ENCODE results near the gene SNTN.
"Not testable (repeated sequence)": the region's sequence is repeated elsewhere in the genome, so short reads cannot be mapped to it uniquely, and the experiment has no call there.

The SNTN gene

DNA sequence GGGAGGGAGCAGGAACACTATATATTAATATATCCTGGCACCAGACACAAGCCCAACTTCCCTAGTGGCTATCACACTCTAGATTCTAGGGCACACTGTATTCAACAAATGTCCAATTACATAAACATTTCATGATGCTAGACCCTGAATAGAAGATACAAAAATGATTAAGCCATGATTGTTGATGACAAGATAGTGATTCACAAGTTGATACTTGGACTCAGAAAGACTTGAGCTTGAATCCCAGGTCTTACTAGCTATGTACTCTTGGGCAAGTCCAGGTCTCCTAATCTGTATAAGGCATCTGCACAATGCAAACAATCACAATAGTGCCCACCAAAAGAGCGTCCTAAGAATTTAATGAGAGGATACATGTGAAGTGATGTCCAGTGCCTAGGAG, 10.0 kb upstream of the SNTN start:
- Histone ChIP-seq H3K4me1 (ENCODE audit: insufficient read depth, low read length) (peaks cover 10% of the 10 kb centered on the region), H3K4me3 (ENCODE audit: low read length) (no peak overlapping the region), H3K27ac (ENCODE audit: low read depth, low read length) (no peak overlapping the region), H3K9me3 (ENCODE audit: insufficient read depth, low read depth, low read length) (no peaks in the 10 kb centered on the region), H3K27me3 (ENCODE audit: insufficient read depth, low read length) (no peaks in the 10 kb centered on the region), H3K36me3 (ENCODE audit: insufficient read depth, low read length) (no peaks in the 10 kb centered on the region), H3K9ac (ENCODE audit: low read depth, low read length) (no peak overlapping the region)
- no CpG with 5 or more reads among the region's 1 CpG for WGBS

DNA sequence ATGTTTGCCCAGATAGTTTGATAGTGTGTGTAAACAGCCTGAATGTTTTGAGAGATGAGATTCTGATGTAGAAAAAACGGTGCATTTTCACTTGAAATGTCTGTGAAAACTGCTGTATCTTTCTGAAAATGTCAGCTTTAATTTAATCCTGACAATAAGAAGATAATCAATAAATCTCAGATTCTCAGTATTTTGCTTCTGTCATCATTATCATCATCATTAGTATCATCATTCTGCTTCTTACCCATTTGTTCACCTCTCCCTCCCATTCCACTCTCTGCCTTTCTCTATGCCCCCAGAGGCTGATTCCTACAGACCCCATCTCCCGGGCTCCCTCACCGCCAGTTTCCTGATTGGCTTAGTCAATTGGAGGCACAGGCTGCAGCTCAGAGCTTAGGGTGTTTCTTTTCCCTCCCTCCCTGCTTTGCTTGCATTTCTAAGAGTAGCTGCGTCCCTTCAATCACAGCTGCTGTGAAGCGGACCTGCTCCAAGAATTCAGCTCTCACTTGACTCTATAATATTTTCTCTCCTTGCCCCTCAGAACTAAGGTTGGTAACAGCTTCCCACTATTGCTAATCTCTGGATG, 8.2 kb upstream of the SNTN start:
- peak overlapping the region; percentile 67 for H3K4me3 ChIP-seq (ENCODE audit: low read length)
- H3K4me1 ChIP-seq (ENCODE audit: insufficient read depth, low read length): peaks cover 10% of the 10 kb centered on the region
- no peaks in the 10 kb centered on the region for H3K36me3 ChIP-seq (ENCODE audit: insufficient read depth, low read length)
- no peak overlapping the region for H3K27ac ChIP-seq (ENCODE audit: low read depth, low read length)
- H3K9ac ChIP-seq (ENCODE audit: low read depth, low read length): no peak overlapping the region
- 44% methylated on average over 5 of the region's 5 CpGs for WGBS
- no peaks in the 10 kb centered on the region for H3K9me3 ChIP-seq (ENCODE audit: insufficient read depth, low read depth, low read length)
- no peaks in the 10 kb centered on the region for H3K27me3 ChIP-seq (ENCODE audit: insufficient read depth, low read length)

DNA sequence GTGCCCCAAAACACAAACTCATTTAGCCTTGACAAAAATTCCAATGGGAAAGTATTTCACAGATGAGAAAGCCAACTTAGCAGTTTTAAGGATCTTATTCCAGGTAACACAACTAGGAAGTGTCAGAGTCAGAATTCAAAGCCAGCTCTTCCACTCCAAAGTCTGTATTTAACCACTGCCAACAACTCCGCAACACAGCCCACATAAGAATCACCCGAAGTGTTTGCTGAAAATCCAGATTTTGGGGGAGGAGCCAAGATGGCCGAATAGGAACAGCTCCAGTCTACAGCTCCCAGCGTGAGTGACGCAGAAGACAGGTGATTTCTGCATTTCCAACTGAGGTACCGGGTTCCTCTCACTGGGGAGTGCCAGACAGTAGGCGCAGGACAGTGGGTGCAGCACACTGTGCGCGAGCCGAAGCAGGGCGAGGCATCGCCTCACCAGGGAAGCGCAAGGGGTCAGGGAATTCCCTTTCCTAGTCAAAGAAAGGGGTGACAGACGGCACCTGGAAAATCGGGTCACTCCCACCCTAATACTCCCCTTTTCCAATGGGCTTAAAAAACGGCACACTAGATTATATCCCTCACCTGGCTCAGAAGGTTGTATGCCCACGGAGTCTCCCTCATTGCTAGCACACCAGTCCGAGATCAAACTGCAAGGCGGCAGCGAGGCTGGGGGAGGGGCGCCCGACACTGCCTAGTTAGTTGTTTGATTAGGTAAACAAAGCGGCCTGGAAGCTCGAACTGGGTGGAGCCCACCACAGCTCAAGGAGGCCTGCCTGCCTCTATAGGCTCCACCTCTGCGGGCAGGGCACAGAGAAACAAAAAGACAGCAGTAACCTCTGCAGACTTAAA, 7.3 kb upstream of the SNTN start:
- not testable (repeated sequence) for H3K9me3 ChIP-seq (ENCODE audit: insufficient read depth, low read depth, low read length); H3K27ac ChIP-seq (ENCODE audit: low read depth, low read length); H3K27me3 ChIP-seq (ENCODE audit: insufficient read depth, low read length); H3K4me1 ChIP-seq (ENCODE audit: insufficient read depth, low read length); H3K36me3 ChIP-seq (ENCODE audit: insufficient read depth, low read length)
- H3K9ac ChIP-seq (ENCODE audit: low read depth, low read length): peak overlapping the region; percentile 66
- H3K4me3 ChIP-seq (ENCODE audit: low read length): peak overlapping the region; percentile 67
- 8% methylated on average over 25 of the region's 25 CpGs for WGBS

DNA sequence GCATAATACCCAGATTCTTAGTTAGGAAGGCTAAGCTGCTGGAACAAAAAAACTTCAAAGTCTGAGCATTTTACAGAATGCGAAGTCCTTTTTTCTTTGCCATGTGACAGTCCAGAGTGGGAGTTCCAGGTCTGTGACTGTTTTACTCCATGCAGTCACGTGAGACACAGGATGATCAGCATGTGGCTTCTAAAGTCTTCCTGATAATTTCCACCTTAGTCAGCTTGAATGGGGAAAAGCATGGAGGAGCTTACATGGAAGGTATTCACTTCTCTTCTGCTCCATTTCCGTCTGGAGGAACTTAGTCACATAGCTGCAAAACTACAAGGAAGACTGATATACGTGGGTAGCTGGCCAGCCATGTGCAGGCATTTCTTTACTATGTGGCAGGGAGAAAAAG, 1.7 kb downstream of the SNTN start:
- Histone ChIP-seq H3K9me3 (ENCODE audit: insufficient read depth, low read depth, low read length) (no peaks in the 10 kb centered on the region), H3K4me3 (ENCODE audit: low read length) (no peak overlapping the region), H3K36me3 (ENCODE audit: insufficient read depth, low read length) (no peaks in the 10 kb centered on the region), H3K27ac (ENCODE audit: low read depth, low read length) (no peak overlapping the region), H3K9ac (ENCODE audit: low read depth, low read length) (no peak overlapping the region), H3K4me1 (ENCODE audit: insufficient read depth, low read length) (no peaks in the 10 kb centered on the region), H3K27me3 (ENCODE audit: insufficient read depth, low read length) (no peaks in the 10 kb centered on the region)
- WGBS: 87% methylated on average over 4 of the region's 4 CpGs

DNA sequence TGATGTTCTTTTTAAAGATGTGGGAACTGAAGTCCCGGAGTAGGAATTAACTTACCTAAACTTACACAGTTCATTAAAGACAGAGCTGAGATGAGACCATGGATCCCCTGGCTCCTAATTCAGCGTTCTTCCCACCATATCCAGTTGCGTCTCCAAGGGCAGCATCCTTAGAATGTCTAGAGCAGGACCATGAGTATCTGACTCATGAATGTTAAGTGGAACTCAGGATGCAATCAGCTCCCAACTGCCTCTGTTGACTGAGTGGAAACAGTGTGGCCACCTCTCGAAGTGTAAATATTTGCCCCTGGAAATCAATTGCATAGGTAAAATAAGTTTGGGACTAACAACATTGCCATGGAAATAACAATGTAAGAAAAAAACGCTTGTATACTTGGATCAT, 2.5 kb downstream of the SNTN start:
- 91% methylated on average over 5 of the region's 5 CpGs for WGBS
- H3K4me3 ChIP-seq (ENCODE audit: low read length): no peak overlapping the region

DNA sequence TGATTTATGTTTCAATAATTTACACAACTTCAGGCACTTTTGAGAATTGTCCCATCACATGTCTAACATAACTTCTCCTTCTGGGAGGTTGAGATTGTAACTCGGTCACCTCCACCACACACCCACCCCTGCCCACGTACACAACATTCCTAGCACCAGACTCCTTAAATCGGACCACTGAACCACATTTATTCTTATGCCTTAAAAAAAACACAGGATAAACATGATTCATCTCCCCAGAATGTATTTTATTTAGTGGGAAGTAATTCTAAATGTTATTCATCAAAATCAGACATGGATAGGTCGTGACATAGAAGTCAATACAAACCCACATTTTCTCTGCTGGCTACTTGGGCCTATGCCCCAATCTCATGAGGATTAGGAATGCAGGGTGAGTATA, 3.0 kb downstream of the SNTN start:
- Histone ChIP-seq H3K27ac (ENCODE audit: low read depth, low read length) (no peak overlapping the region), H3K27me3 (ENCODE audit: insufficient read depth, low read length) (no peaks in the 10 kb centered on the region), H3K36me3 (ENCODE audit: insufficient read depth, low read length) (no peaks in the 10 kb centered on the region), H3K9me3 (ENCODE audit: insufficient read depth, low read depth, low read length) (no peaks in the 10 kb centered on the region), H3K4me3 (ENCODE audit: low read length) (no peak overlapping the region), H3K9ac (ENCODE audit: low read depth, low read length) (no peak overlapping the region), H3K4me1 (ENCODE audit: insufficient read depth, low read length) (no peaks in the 10 kb centered on the region)
- WGBS: 93% methylated on average over 4 of the region's 4 CpGs

More for the DNA sequence above, 2.5 kb downstream of the SNTN start:
- Histone ChIP-seq H3K27me3 (ENCODE audit: insufficient read depth, low read length) (no peaks in the 10 kb centered on the region), H3K4me1 (ENCODE audit: insufficient read depth, low read length) (no peaks in the 10 kb centered on the region), H3K9me3 (ENCODE audit: insufficient read depth, low read depth, low read length) (no peaks in the 10 kb centered on the region), H3K36me3 (ENCODE audit: insufficient read depth, low read length) (no peaks in the 10 kb centered on the region), H3K27ac (ENCODE audit: low read depth, low read length) (no peak overlapping the region), H3K9ac (ENCODE audit: low read depth, low read length) (no peak overlapping the region)

DNA sequence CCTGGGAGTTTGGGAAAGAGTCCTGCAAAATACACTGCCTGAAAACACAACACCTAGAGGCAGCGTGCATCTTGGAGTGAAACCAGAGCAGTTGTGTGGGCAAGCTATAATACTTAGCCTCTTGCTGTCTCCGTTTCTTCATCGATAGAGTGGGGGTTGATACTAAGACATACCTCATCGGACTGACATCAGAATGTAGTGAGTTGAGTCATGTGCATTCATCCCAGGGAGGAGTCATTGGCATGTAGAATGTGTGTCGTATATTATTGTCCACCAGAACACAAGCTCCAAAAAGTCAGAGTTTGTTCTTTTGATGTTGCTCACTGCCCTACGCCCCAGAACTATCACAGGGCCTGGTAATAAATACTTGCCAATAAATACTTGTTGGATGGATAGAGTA, 4.3 kb downstream of the SNTN start:
- H3K27me3 ChIP-seq (ENCODE audit: insufficient read depth, low read length): no peaks in the 10 kb centered on the region
- H3K27ac ChIP-seq (ENCODE audit: low read depth, low read length): no peak overlapping the region
- H3K4me1 ChIP-seq (ENCODE audit: insufficient read depth, low read length): no peaks in the 10 kb centered on the region
- H3K36me3 ChIP-seq (ENCODE audit: insufficient read depth, low read length): no peaks in the 10 kb centered on the region
- no peaks in the 10 kb centered on the region for H3K9me3 ChIP-seq (ENCODE audit: insufficient read depth, low read depth, low read length)
- WGBS: 99% methylated on average over 6 of the region's 6 CpGs
- no peak overlapping the region for H3K9ac ChIP-seq (ENCODE audit: low read depth, low read length)
- no peak overlapping the region for H3K4me3 ChIP-seq (ENCODE audit: low read length)

DNA sequence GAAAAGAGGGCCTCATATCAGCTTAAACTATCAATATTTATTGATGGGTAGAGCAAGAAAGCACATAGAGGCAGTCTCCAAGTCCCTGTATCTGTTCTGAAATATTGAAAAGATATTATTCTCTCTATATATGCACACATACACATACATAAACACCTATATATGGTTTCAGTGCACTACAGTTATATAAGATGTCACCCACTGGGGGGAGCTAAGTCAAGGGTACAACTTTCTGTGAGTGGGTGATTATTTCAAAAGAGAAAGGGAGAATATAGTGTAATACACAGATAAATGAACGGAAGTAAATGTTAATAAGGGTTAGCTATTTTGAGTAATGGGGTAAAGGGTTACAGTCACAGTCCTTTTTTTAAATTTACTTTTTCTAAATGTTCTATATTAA, 8.8 kb downstream of the SNTN start:
- Histone ChIP-seq H3K9ac (ENCODE audit: low read depth, low read length) (no peak overlapping the region), H3K4me3 (ENCODE audit: low read length) (no peak overlapping the region), H3K4me1 (ENCODE audit: insufficient read depth, low read length) (no peaks in the 10 kb centered on the region), H3K27me3 (ENCODE audit: insufficient read depth, low read length) (no peaks in the 10 kb centered on the region), H3K36me3 (ENCODE audit: insufficient read depth, low read length) (no peaks in the 10 kb centered on the region), H3K27ac (ENCODE audit: low read depth, low read length) (no peak overlapping the region), H3K9me3 (ENCODE audit: insufficient read depth, low read depth, low read length) (no peaks in the 10 kb centered on the region)
- WGBS: 94% methylated on average over 1 of the region's 1 CpG

DNA sequence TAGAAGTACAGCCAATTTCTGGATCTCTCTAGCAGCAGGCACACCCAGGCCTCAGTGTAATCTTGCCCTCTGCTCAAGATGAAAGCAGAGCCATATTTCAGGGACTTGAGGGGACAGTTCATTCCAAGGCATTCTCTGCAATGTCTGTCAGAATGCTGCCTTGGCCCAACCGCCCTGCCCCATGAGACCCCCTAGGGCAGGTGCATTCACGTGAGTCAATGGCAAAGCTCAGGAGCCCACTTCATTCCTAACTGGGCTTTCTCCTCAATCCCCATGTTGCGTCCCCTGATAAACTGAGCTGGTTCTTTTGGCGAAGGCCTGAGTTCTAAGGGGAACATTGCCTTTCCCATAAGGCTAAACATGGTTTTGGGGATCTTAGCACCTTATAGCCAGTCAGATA, 9.5 kb downstream of the SNTN start:
- Histone ChIP-seq H3K4me3 (ENCODE audit: low read length) (no peak overlapping the region), H3K9ac (ENCODE audit: low read depth, low read length) (no peak overlapping the region), H3K27ac (ENCODE audit: low read depth, low read length) (no peak overlapping the region), H3K4me1 (ENCODE audit: insufficient read depth, low read length) (no peaks in the 10 kb centered on the region), H3K36me3 (ENCODE audit: insufficient read depth, low read length) (no peaks in the 10 kb centered on the region), H3K27me3 (ENCODE audit: insufficient read depth, low read length) (no peaks in the 10 kb centered on the region), H3K9me3 (ENCODE audit: insufficient read depth, low read depth, low read length) (no peaks in the 10 kb centered on the region)
- WGBS: 77% methylated on average over 4 of the region's 4 CpGs

DNA sequence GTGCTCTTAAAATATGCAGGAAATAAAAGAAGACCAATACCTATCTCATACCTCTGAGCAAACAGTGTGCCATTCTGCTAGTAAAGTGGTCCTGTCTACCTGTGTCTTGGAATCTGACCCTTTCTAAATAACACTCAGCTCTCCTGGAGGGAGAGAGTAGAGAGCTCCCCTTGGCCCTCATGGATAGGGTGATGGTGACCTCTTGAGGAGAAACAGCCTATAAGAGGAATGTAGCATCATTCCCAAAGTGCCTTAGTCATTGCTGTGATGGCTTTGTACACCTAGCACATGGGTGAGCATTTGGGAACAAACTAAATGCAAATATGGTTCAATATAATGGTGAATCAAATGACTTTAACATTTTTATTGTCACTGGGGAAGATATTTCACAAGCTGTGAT, 10.0 kb downstream of the SNTN start:
- no peaks in the 10 kb centered on the region for H3K4me1 ChIP-seq (ENCODE audit: insufficient read depth, low read length)
- H3K27ac ChIP-seq (ENCODE audit: low read depth, low read length): no peak overlapping the region
- no peaks in the 10 kb centered on the region for H3K27me3 ChIP-seq (ENCODE audit: insufficient read depth, low read length)
- H3K4me3 ChIP-seq (ENCODE audit: low read length): no peak overlapping the region
- H3K9me3 ChIP-seq (ENCODE audit: insufficient read depth, low read depth, low read length): no peaks in the 10 kb centered on the region
- no peaks in the 10 kb centered on the region for H3K36me3 ChIP-seq (ENCODE audit: insufficient read depth, low read length)
- H3K9ac ChIP-seq (ENCODE audit: low read depth, low read length): no peak overlapping the region

DNA sequence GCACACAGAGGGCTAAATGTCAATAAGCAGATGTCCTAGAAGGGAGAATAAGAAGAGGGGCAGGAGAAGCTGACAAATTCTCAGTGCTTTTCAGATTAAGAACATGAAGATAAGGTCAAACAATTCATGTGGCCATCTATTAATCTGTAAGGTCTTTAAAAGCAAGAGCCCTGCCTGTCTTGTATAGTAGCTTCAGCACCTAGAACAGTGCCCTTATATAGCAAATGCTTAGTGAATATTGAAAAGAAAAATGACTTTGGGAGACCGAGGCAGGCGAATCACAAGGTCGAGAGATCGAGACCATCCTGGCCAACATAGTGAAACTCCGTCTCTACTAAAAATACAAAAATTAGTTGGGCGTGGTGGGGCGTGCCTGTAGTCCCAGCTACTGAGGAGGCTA, 18.1 kb downstream of the SNTN start:
- H3K4me3 ChIP-seq (ENCODE audit: low read length): no peak overlapping the region
- H3K36me3 ChIP-seq (ENCODE audit: insufficient read depth, low read length): no peaks in the 10 kb centered on the region
- no peak overlapping the region for H3K9ac ChIP-seq (ENCODE audit: low read depth, low read length)
- H3K27me3 ChIP-seq (ENCODE audit: insufficient read depth, low read length): no peaks in the 10 kb centered on the region
- 95% methylated on average over 7 of the region's 7 CpGs for WGBS
- H3K27ac ChIP-seq (ENCODE audit: low read depth, low read length): no peak overlapping the region
- no peaks in the 10 kb centered on the region for H3K9me3 ChIP-seq (ENCODE audit: insufficient read depth, low read depth, low read length)
- no peaks in the 10 kb centered on the region for H3K4me1 ChIP-seq (ENCODE audit: insufficient read depth, low read length)

Measured in HUES64 (cell line).